GM08714 (cell line): ENCODE results near the gene MTHFD2.
A peak's percentile ranks its signal among the peaks of the same experiment; 100 is the strongest.
"Not testable (repeated sequence)": the region's sequence is repeated elsewhere in the genome, so short reads cannot be mapped to it uniquely, and the experiment has no call there.

Experiments
- H3K4me3 ChIP-seq: fragments of 200-500 bp; sonication (Bioruptor generic); 2 replicates; pipeline ENCODE4 v1.5.1; 2014; ENCODE audit warnings: mild to moderate bottlenecking, low read length, inconsistent platforms
- ZNF274 ChIP-seq: IDR thresholded peaks from 2 replicates; pipeline ENCODE4 v1.6.1; 2012; ENCODE audit warnings: mild to moderate bottlenecking, low read depth, low read length

Gene MTHFD2

GRCh38 chr2:74183878-74184277, 14.5 kb upstream of the MTHFD2 start:
- TF ChIP-seq ZNF274: no peak
- no peak overlapping the region for H3K4me3 ChIP-seq

GRCh38 chr2:74186038-74186437, 12.4 kb upstream of the MTHFD2 start:
- H3K4me3 ChIP-seq: peak overlapping the region; percentile 19; the same call in 1 of the 2 replicates
- TF ChIP-seq ZNF274: no peak

GRCh38 chr2:74186706-74187105, 11.7 kb upstream of the MTHFD2 start:
- not testable (repeated sequence) for H3K4me3 ChIP-seq

GRCh38 chr2:74188018-74188601, 10.3 kb upstream of the MTHFD2 start:
- TF ChIP-seq ZNF274: no peak
- H3K4me3 ChIP-seq: no peak overlapping the region

- H3K4me3 ChIP-seq: no peak overlapping the region
- TF ChIP-seq ZNF274: no peak
Measured at GRCh38 chr2:74188696-74189095, 9.7 kb upstream of the MTHFD2 start.

GRCh38 chr2:74191596-74192380, 6.6 kb upstream of the MTHFD2 start:
- no peak overlapping the region for H3K4me3 ChIP-seq
- TF ChIP-seq ZNF274: no peak

- no peak for TF ChIP-seq ZNF274
- no peak overlapping the region for H3K4me3 ChIP-seq
Measured at GRCh38 chr2:74194799-74195198, 3.6 kb upstream of the MTHFD2 start.

GRCh38 chr2:74197049-74197448, 1.4 kb upstream of the MTHFD2 start:
- no peak overlapping the region for H3K4me3 ChIP-seq
- TF ChIP-seq ZNF274: no peak

GRCh38 chr2:74198023-74198460, 373 bp upstream of the MTHFD2 start:
- peak overlapping the region; percentile 48; the same call in 1 of the 2 replicates for H3K4me3 ChIP-seq
- TF ChIP-seq ZNF274: no peak

- TF ChIP-seq ZNF274: no peak
Measured at GRCh38 chr2:74199275-74199701, 873 bp downstream of the MTHFD2 start.

GRCh38 chr2:74199871-74200305, 1.5 kb downstream of the MTHFD2 start:
- TF ChIP-seq ZNF274: no peak
- peak overlapping the region; percentile 75 for H3K4me3 ChIP-seq

More at GRCh38 chr2:74199275-74199701, 873 bp downstream of the MTHFD2 start:
- peak overlapping the region; percentile 75 for H3K4me3 ChIP-seq

GRCh38 chr2:74201196-74201595, 2.8 kb downstream of the MTHFD2 start:
- 0 out of 2 replicates have a peak overlapping the region, but pooled peaks have one; percentile 4 for H3K4me3 ChIP-seq

GRCh38 chr2:74201596-74201995, 3.2 kb downstream of the MTHFD2 start:
- no peak for TF ChIP-seq ZNF274
- no peak overlapping the region for H3K4me3 ChIP-seq

More at GRCh38 chr2:74201196-74201595, 2.8 kb downstream of the MTHFD2 start:
- TF ChIP-seq ZNF274: no peak

GRCh38 chr2:74204436-74204835, 6.0 kb downstream of the MTHFD2 start:
- H3K4me3 ChIP-seq: no peak overlapping the region
- TF ChIP-seq ZNF274: no peak

GRCh38 chr2:74205113-74205512, 6.7 kb downstream of the MTHFD2 start:
- H3K4me3 ChIP-seq: peak overlapping the region; percentile 24; the same call in 1 of the 2 replicates
- no peak for TF ChIP-seq ZNF274
